ENCODE measurements around the gene GRIP2.

The GRIP2 gene

GRCh38 chr3:14444380-14444779 lies 95.8 kb downstream of the GRIP2 start:
- TF ChIP-seq YY1 (IDR thresholded peaks at IDR 0.05; ENCODE audit: insufficient read depth, insufficient read length) (no peak), ZNF274 (IDR thresholded peaks at IDR 0.05; ENCODE audit: low read depth, low read length) (no peak), SUZ12 (IDR thresholded peaks at IDR 0.05; ENCODE audit: extremely low read depth, insufficient read depth, insufficient read length) (no peak)
- no peak for DNase-seq (ENCODE audit: low read depth, low spot score)
- Histone ChIP-seq H3K36me3 (ENCODE audit: insufficient read depth, insufficient read length, low read length) (peaks cover 80% of the 10 kb centered on the region), H3K27me3 (ENCODE audit: insufficient read depth, insufficient read length) (no peaks in the 10 kb centered on the region), H3K4me3 (ENCODE audit: insufficient read length, low read depth) (no peak overlapping the region), H3K9ac (ENCODE audit: insufficient read length, low read depth) (no peak overlapping the region), H3K9me3 (ENCODE audit: insufficient read depth, low read length) (peaks cover 7% of the 10 kb centered on the region; the same call in 1 of the 2 replicates), H3K4me1 (ENCODE audit: insufficient read depth, insufficient read length) (peaks cover 19% of the 10 kb centered on the region)

GRCh38 chr3:14441920-14442300 lies 98.2 kb downstream of the GRIP2 start:
- H3K36me3 ChIP-seq (ENCODE audit: insufficient read depth, insufficient read length, low read length) = peaks cover 56% of the 10 kb centered on the region
- H3K4me3 ChIP-seq (ENCODE audit: insufficient read length, low read depth) = no peak overlapping the region
- no peak overlapping the region for H3K9ac ChIP-seq (ENCODE audit: insufficient read length, low read depth)
- H3K9me3 ChIP-seq (ENCODE audit: insufficient read depth, low read length) = no peaks in the 10 kb centered on the region
- H3K27me3 ChIP-seq (ENCODE audit: insufficient read depth, insufficient read length) = no peaks in the 10 kb centered on the region
- peaks cover 20% of the 10 kb centered on the region for H3K4me1 ChIP-seq (ENCODE audit: insufficient read depth, insufficient read length)
- DNase-seq (ENCODE audit: low read depth, low spot score) = no peak
- TF ChIP-seq YY1 (IDR thresholded peaks at IDR 0.05; ENCODE audit: insufficient read depth, insufficient read length) = no peak
- no peak for TF ChIP-seq ZNF274 (IDR thresholded peaks at IDR 0.05; ENCODE audit: low read depth, low read length)
- TF ChIP-seq SUZ12 (IDR thresholded peaks at IDR 0.05; ENCODE audit: extremely low read depth, insufficient read depth, insufficient read length) = no peak

- no peak for TF ChIP-seq ZNF274 (IDR thresholded peaks at IDR 0.05; ENCODE audit: low read depth, low read length)
- no peak for TF ChIP-seq YY1 (IDR thresholded peaks at IDR 0.05; ENCODE audit: insufficient read depth, insufficient read length)
- TF ChIP-seq SUZ12 (IDR thresholded peaks at IDR 0.05; ENCODE audit: extremely low read depth, insufficient read depth, insufficient read length) = no peak
- Histone ChIP-seq H3K36me3 (ENCODE audit: insufficient read depth, insufficient read length, low read length) (peaks cover 55% of the 10 kb centered on the region), H3K27me3 (ENCODE audit: insufficient read depth, insufficient read length) (no peaks in the 10 kb centered on the region), H3K9ac (ENCODE audit: insufficient read length, low read depth) (no peak overlapping the region), H3K9me3 (ENCODE audit: insufficient read depth, low read length) (no peaks in the 10 kb centered on the region), H3K4me3 (ENCODE audit: insufficient read length, low read depth) (no peak overlapping the region), H3K4me1 (ENCODE audit: insufficient read depth, insufficient read length) (peaks cover 23% of the 10 kb centered on the region)
- no peak for DNase-seq (ENCODE audit: low read depth, low spot score)
Measured at GRCh38 chr3:14441240-14441919, 98.8 kb downstream of the GRIP2 start.

- TF ChIP-seq SUZ12 (IDR thresholded peaks at IDR 0.05; ENCODE audit: extremely low read depth, insufficient read depth, insufficient read length) = no peak
- TF ChIP-seq YY1 (IDR thresholded peaks at IDR 0.05; ENCODE audit: insufficient read depth, insufficient read length) = no peak
- TF ChIP-seq ZNF274 (IDR thresholded peaks at IDR 0.05; ENCODE audit: low read depth, low read length) = no peak
- Histone ChIP-seq H3K4me1 (ENCODE audit: insufficient read depth, insufficient read length) (peaks cover 26% of the 10 kb centered on the region), H3K27me3 (ENCODE audit: insufficient read depth, insufficient read length) (no peaks in the 10 kb centered on the region), H3K4me3 (ENCODE audit: insufficient read length, low read depth) (no peak overlapping the region), H3K36me3 (ENCODE audit: insufficient read depth, insufficient read length, low read length) (peaks cover 53% of the 10 kb centered on the region), H3K9me3 (ENCODE audit: insufficient read depth, low read length) (no peaks in the 10 kb centered on the region), H3K9ac (ENCODE audit: insufficient read length, low read depth) (no peak overlapping the region)
- DNase-seq (ENCODE audit: low read depth, low spot score) = no peak
Measured at GRCh38 chr3:14440531-14441239, 99.5 kb downstream of the GRIP2 start.

- H3K36me3 ChIP-seq (ENCODE audit: insufficient read depth, insufficient read length, low read length) = peaks cover 54% of the 10 kb centered on the region
- TF ChIP-seq ZNF274 (IDR thresholded peaks at IDR 0.05; ENCODE audit: low read depth, low read length) = no peak
- no peak for TF ChIP-seq SUZ12 (IDR thresholded peaks at IDR 0.05; ENCODE audit: extremely low read depth, insufficient read depth, insufficient read length)
- TF ChIP-seq YY1 (IDR thresholded peaks at IDR 0.05; ENCODE audit: insufficient read depth, insufficient read length) = no peak
- H3K4me1 ChIP-seq (ENCODE audit: insufficient read depth, insufficient read length) = peaks cover 26% of the 10 kb centered on the region
- H3K9ac ChIP-seq (ENCODE audit: insufficient read length, low read depth) = no peak overlapping the region
- no peaks in the 10 kb centered on the region for H3K9me3 ChIP-seq (ENCODE audit: insufficient read depth, low read length)
- DNase-seq (ENCODE audit: low read depth, low spot score) = no peak
- H3K4me3 ChIP-seq (ENCODE audit: insufficient read length, low read depth) = no peak overlapping the region
- no peaks in the 10 kb centered on the region for H3K27me3 ChIP-seq (ENCODE audit: insufficient read depth, insufficient read length)
Measured at GRCh38 chr3:14440168-14440518, 100.0 kb downstream of the GRIP2 start.

GRCh38 chr3:14439501-14440167 lies 100.5 kb downstream of the GRIP2 start:
- Histone ChIP-seq H3K9me3 (ENCODE audit: insufficient read depth, low read length) (no peaks in the 10 kb centered on the region), H3K4me1 (ENCODE audit: insufficient read depth, insufficient read length) (peaks cover 31% of the 10 kb centered on the region), H3K9ac (ENCODE audit: insufficient read length, low read depth) (no peak overlapping the region), H3K4me3 (ENCODE audit: insufficient read length, low read depth) (no peak overlapping the region), H3K36me3 (ENCODE audit: insufficient read depth, insufficient read length, low read length) (peaks cover 55% of the 10 kb centered on the region), H3K27me3 (ENCODE audit: insufficient read depth, insufficient read length) (no peaks in the 10 kb centered on the region)
- DNase-seq (ENCODE audit: low read depth, low spot score) = no peak
- TF ChIP-seq SUZ12 (IDR thresholded peaks at IDR 0.05; ENCODE audit: extremely low read depth, insufficient read depth, insufficient read length) (no peak), YY1 (IDR thresholded peaks at IDR 0.05; ENCODE audit: insufficient read depth, insufficient read length) (no peak), ZNF274 (IDR thresholded peaks at IDR 0.05; ENCODE audit: low read depth, low read length) (no peak)
